ENCODE results near the gene PLXNC1. TPM values are rescaled to one million over a fixed set of nuclear protein-coding genes. Genes with fewer than 3 reads are reported as not detected.

The PLXNC1 gene
- total and polyA plus RNA-seq, 4 donors: 0.71 to 12.0 (median 3.3) TPM

GRCh38 chr12:94284046-94284445 is 135.7 kb downstream of the PLXNC1 start:
- H3K36me3 ChIP-seq (ENCODE audit: control insufficient read depth in 4 of 4, insufficient read depth in 3 of 4, low read depth in 1 of 4, low read length in 3 of 4): no peaks in the 10 kb centered on the region
- no peak for DNase-seq (ENCODE audit: low spot score)
- H3K4me1 ChIP-seq (ENCODE audit: control insufficient read depth in 4 of 4, insufficient read depth in 4 of 4, low read length in 3 of 4): peaks cover 0 to 2% (median 0%) of the 10 kb centered on the region in 4 donors
- no peak overlapping the region for H3K9ac ChIP-seq (ENCODE audit: low read depth in 1 of 2, low read length in 2 of 2)
- no peak overlapping the region for H3K27ac ChIP-seq (ENCODE audit: low read depth in 1 of 2, low read length in 2 of 2)
- H3K9me3 ChIP-seq (ENCODE audit: control insufficient read depth in 4 of 4, low read length in 3 of 4): no peaks in the 10 kb centered on the region
- no peak for TF ChIP-seq FOXA2 (IDR thresholded peaks at IDR 0.05)
- TF ChIP-seq YY1 (IDR thresholded peaks at IDR 0.05): no peak
- no peak for TF ChIP-seq RXRA (IDR thresholded peaks at IDR 0.05)
- TF ChIP-seq ZBTB33 (IDR thresholded peaks at IDR 0.05): no peak
- no peak overlapping the region for H3K4me3 ChIP-seq (ENCODE audit: low read depth in 1 of 3, low read length in 3 of 3)
- 97% methylated on average over 1 of the region's 1 CpG for WGBS
- H3K27me3 ChIP-seq (ENCODE audit: control insufficient read depth in 4 of 4, insufficient read depth in 4 of 4, low read length in 3 of 4): no peaks in the 10 kb centered on the region

- 85% methylated on average over 2 of the region's 2 CpGs for WGBS
- Histone ChIP-seq H3K9ac (ENCODE audit: low read depth in 1 of 2, low read length in 2 of 2) (no peak overlapping the region), H3K4me1 (ENCODE audit: control insufficient read depth in 4 of 4, insufficient read depth in 4 of 4, low read length in 3 of 4) (peaks cover 0 to 6% (median 3%) of the 10 kb centered on the region in 4 donors), H3K4me3 (ENCODE audit: low read depth in 1 of 3, low read length in 3 of 3) (no peak overlapping the region), H3K9me3 (ENCODE audit: control insufficient read depth in 4 of 4, low read length in 3 of 4) (no peaks in the 10 kb centered on the region), H3K36me3 (ENCODE audit: control insufficient read depth in 4 of 4, insufficient read depth in 3 of 4, low read depth in 1 of 4, low read length in 3 of 4) (no peaks in the 10 kb centered on the region), H3K27ac (ENCODE audit: low read depth in 1 of 2, low read length in 2 of 2) (no peak overlapping the region), H3K27me3 (ENCODE audit: control insufficient read depth in 4 of 4, insufficient read depth in 4 of 4, low read length in 3 of 4) (no peaks in the 10 kb centered on the region)
- DNase-seq (ENCODE audit: low spot score): peak; percentile 30
- TF ChIP-seq RAD21 (IDR thresholded peaks at IDR 0.05): no peak
- no peak for TF ChIP-seq ZBTB33 (IDR thresholded peaks at IDR 0.05)
Measured at GRCh38 chr12:94284859-94285258, 136.5 kb downstream of the PLXNC1 start.

- H3K4me3 ChIP-seq (ENCODE audit: low read depth in 1 of 3, low read length in 3 of 3): no peak overlapping the region
- H3K27ac ChIP-seq (ENCODE audit: low read depth in 1 of 2, low read length in 2 of 2): no peak overlapping the region
- H3K9ac ChIP-seq (ENCODE audit: low read depth in 1 of 2, low read length in 2 of 2): no peak overlapping the region
- H3K36me3 ChIP-seq (ENCODE audit: control insufficient read depth in 4 of 4, insufficient read depth in 3 of 4, low read depth in 1 of 4, low read length in 3 of 4): no peaks in the 10 kb centered on the region
- DNase-seq (ENCODE audit: low spot score): no peak
- WGBS: 94% methylated on average over 8 of the region's 8 CpGs
- H3K9me3 ChIP-seq (ENCODE audit: control insufficient read depth in 4 of 4, low read length in 3 of 4): no peaks in the 10 kb centered on the region
- H3K4me1 ChIP-seq (ENCODE audit: control insufficient read depth in 4 of 4, insufficient read depth in 4 of 4, low read length in 3 of 4): peaks cover 0 to 6% (median 4%) of the 10 kb centered on the region in 4 donors
- TF ChIP-seq GABPA (IDR thresholded peaks at IDR 0.05 in 1 of 2, conservative IDR thresholded peaks at IDR 0.05 in 1 of 2): no peak
- H3K27me3 ChIP-seq (ENCODE audit: control insufficient read depth in 4 of 4, insufficient read depth in 4 of 4, low read length in 3 of 4): no peaks in the 10 kb centered on the region
Measured at GRCh38 chr12:94285943-94286582, 137.7 kb downstream of the PLXNC1 start.

GRCh38 chr12:94286583-94287244 is 138.3 kb downstream of the PLXNC1 start:
- Histone ChIP-seq H3K9ac (ENCODE audit: low read depth in 1 of 2, low read length in 2 of 2) (no peak overlapping the region), H3K4me3 (ENCODE audit: low read depth in 1 of 3, low read length in 3 of 3) (no peak overlapping the region), H3K27me3 (ENCODE audit: control insufficient read depth in 4 of 4, insufficient read depth in 4 of 4, low read length in 3 of 4) (no peaks in the 10 kb centered on the region), H3K27ac (ENCODE audit: low read depth in 1 of 2, low read length in 2 of 2) (no peak overlapping the region), H3K4me1 (ENCODE audit: control insufficient read depth in 4 of 4, insufficient read depth in 4 of 4, low read length in 3 of 4) (peaks cover 0 to 6% (median 4%) of the 10 kb centered on the region in 4 donors), H3K9me3 (ENCODE audit: control insufficient read depth in 4 of 4, low read length in 3 of 4) (no peaks in the 10 kb centered on the region), H3K36me3 (ENCODE audit: control insufficient read depth in 4 of 4, insufficient read depth in 3 of 4, low read depth in 1 of 4, low read length in 3 of 4) (no peaks in the 10 kb centered on the region)
- 88% methylated on average over 4 of the region's 4 CpGs for WGBS
- no peak for DNase-seq (ENCODE audit: low spot score)
- TF ChIP-seq RXRA (IDR thresholded peaks at IDR 0.05) (no peak), FOXA2 (IDR thresholded peaks at IDR 0.05) (no peak), CTCF (IDR thresholded peaks at IDR 0.05; ENCODE audit: low read depth, low read length, missing input control) (no peak), ATF3 (IDR thresholded peaks at IDR 0.05) (no peak), FOXA1 (IDR thresholded peaks at IDR 0.05) (no peak), JUND (IDR thresholded peaks at IDR 0.05) (no peak), SP1 (IDR thresholded peaks at IDR 0.05) (no peak), YY1 (IDR thresholded peaks at IDR 0.05) (no peak), EGR1 (IDR thresholded peaks at IDR 0.05; ENCODE audit: low read depth in 2 of 2) (no peak), RAD21 (IDR thresholded peaks at IDR 0.05) (no peak), GABPA (IDR thresholded peaks at IDR 0.05 in 1 of 2, conservative IDR thresholded peaks at IDR 0.05 in 1 of 2) (no peak)
